ENCODE results near the gene UHRF2. TPM values are rescaled to one million over a fixed set of nuclear protein-coding genes. Genes with fewer than 3 reads are reported as not detected.

Gene UHRF2
- polyA plus RNA-seq, 1 experiment, result 31.1 TPM

GRCh38 chr9:6407778-6408177 lies 5.2 kb upstream of the UHRF2 start:
- DNase-seq (ENCODE audit: low read depth), result no peak
- no peak for TF ChIP-seq CTCF (IDR thresholded peaks at IDR 0.05; ENCODE audit: insufficient read depth, low read depth, low read length)
- ChIA-PET POLR2A (no interaction called here), CTCF (no interaction called here)
- H3K27me3 ChIP-seq (ENCODE audit: control insufficient read depth, insufficient read depth, low read length), result peaks cover 2% of the 10 kb centered on the region; the same call in 1 of the 2 replicates
- H3K4me3 ChIP-seq (ENCODE audit: low read depth, low read length), result no peak overlapping the region
- no peaks in the 10 kb centered on the region for H3K36me3 ChIP-seq (ENCODE audit: control insufficient read depth, insufficient read depth, low read length)

- no peak for DNase-seq (ENCODE audit: low read depth)
- Histone ChIP-seq H3K27me3 (ENCODE audit: control insufficient read depth, insufficient read depth, low read length) (peaks cover 2% of the 10 kb centered on the region; the same call in 1 of the 2 replicates), H3K4me3 (ENCODE audit: low read depth, low read length) (no peak overlapping the region), H3K36me3 (ENCODE audit: control insufficient read depth, insufficient read depth, low read length) (no peaks in the 10 kb centered on the region)
- no peak for TF ChIP-seq CTCF (IDR thresholded peaks at IDR 0.05; ENCODE audit: insufficient read depth, low read depth, low read length)
- CTCF ChIA-PET, result no interaction called here
- POLR2A ChIA-PET, result no interaction called here
Measured at GRCh38 chr9:6408320-6408719, 4.7 kb upstream of the UHRF2 start.

GRCh38 chr9:6409811-6410210 lies 3.2 kb upstream of the UHRF2 start:
- TF ChIP-seq CTCF (IDR thresholded peaks at IDR 0.05; ENCODE audit: insufficient read depth, low read depth, low read length), result no peak
- Histone ChIP-seq H3K27me3 (ENCODE audit: control insufficient read depth, insufficient read depth, low read length) (peaks cover 2% of the 10 kb centered on the region; the same call in 1 of the 2 replicates), H3K4me3 (ENCODE audit: low read depth, low read length) (no peak overlapping the region), H3K36me3 (ENCODE audit: control insufficient read depth, insufficient read depth, low read length) (no peaks in the 10 kb centered on the region)
- no peak for DNase-seq (ENCODE audit: low read depth)
- ChIA-PET CTCF (no interaction called here), POLR2A (interaction anchor here (0.6 kb wide), 1 partner anchor 11 kb away, joined by 3 read pairs; no protein-coding TSS in a partner anchor)

GRCh38 chr9:6410633-6411032 lies 2.4 kb upstream of the UHRF2 start:
- POLR2A ChIA-PET, result no interaction called here

More at GRCh38 chr9:6410633-6411032, 2.4 kb upstream of the UHRF2 start:
- no peak for DNase-seq (ENCODE audit: low read depth)
- peaks cover 2% of the 10 kb centered on the region; the same call in 1 of the 2 replicates for H3K27me3 ChIP-seq (ENCODE audit: control insufficient read depth, insufficient read depth, low read length)
- no peak overlapping the region for H3K4me3 ChIP-seq (ENCODE audit: low read depth, low read length)
- TF ChIP-seq CTCF (IDR thresholded peaks at IDR 0.05; ENCODE audit: insufficient read depth, low read depth, low read length), result no peak
- CTCF ChIA-PET, result no interaction called here
- no peaks in the 10 kb centered on the region for H3K36me3 ChIP-seq (ENCODE audit: control insufficient read depth, insufficient read depth, low read length)
